Naive thymus-derived CD4-positive, alpha-beta T cell (primary cell): Measurements from ENCODE around the gene PDE4D. TPM values are rescaled to one million over a fixed set of nuclear protein-coding genes. Genes with fewer than 3 reads are reported as not detected.

Source experiments
- ATAC-seq: fragments of 150-1000 bp; cut with Tn5 transposase; 2 replicates; pipeline ENCODE4 v1.10.0; 2021; ENCODE audit warnings: mild to moderate bottlenecking, moderate library complexity
- CTCF ChIA-PET: fragments of 350-600 bp; sonication (Branson Sonifier 250); formaldehyde crosslinking; loops from one replicate; lab custom pipeline; 2021; ENCODE audit warnings: antibody characterized with exemption; lab: Charles Lee
- POLR2A ChIA-PET: fragments of 350-600 bp; sonication (Branson Sonifier 250); formaldehyde crosslinking; loops from one replicate; lab custom pipeline; 2021; ENCODE audit warnings: antibody characterized with exemption, inconsistent platforms; lab: Charles Lee
- DNase-seq, 9 donors: peaks; one replicate each; pipeline versions ENCODE4 v3.0.0 to v3.0.0-alpha.2; 2020 to 2022; ENCODE audit warnings: mixed read lengths in 1 of 9
- H3K27ac ChIP-seq: one replicate; pipeline ENCODE4 v1.7.0; 2013; ENCODE audit warnings: mild to moderate bottlenecking, low read depth, low read length, moderate library complexity
- H3K27me3 ChIP-seq, 2 donors: one replicate each; pipeline ENCODE4 v1.7.0; 2013; ENCODE audit warnings: low read length in 2 of 2, mild to moderate bottlenecking in 2 of 2, moderate library complexity in 2 of 2; ENCODE audit not compliant: control insufficient read depth in 2 of 2, insufficient read depth in 2 of 2
- H3K36me3 ChIP-seq, 3 experiments: 1 replicate in 2 of 3; 2 replicates in 1 of 3; pipeline ENCODE4 v1.7.0; 2013; ENCODE audit warnings: low read length in 3 of 3, mild to moderate bottlenecking in 3 of 3, moderate library complexity in 1 of 3; ENCODE audit not compliant: insufficient read depth in 3 of 3, control insufficient read depth in 2 of 3
- H3K4me1 ChIP-seq, 2 donors: one replicate each; pipeline ENCODE4 v1.7.0; 2013; ENCODE audit warnings: low read length in 2 of 2, mild to moderate bottlenecking in 2 of 2, moderate library complexity in 1 of 2; ENCODE audit not compliant: control insufficient read depth in 2 of 2, insufficient read depth in 2 of 2
- H3K4me3 ChIP-seq: 2 replicates; pipeline ENCODE4 v1.7.0; 2013; ENCODE audit warnings: mild to moderate bottlenecking, low read length
- H3K9me3 ChIP-seq, 3 experiments: 1 replicate in 2 of 3; 2 replicates in 1 of 3; pipeline ENCODE4 v1.7.0; 2013; ENCODE audit warnings: low read length in 3 of 3; ENCODE audit not compliant: control insufficient read depth in 2 of 3
- H3K27ac Mint-ChIP-seq, 9 donors: one replicate each; pipeline ENCODE4 v1.8.0; 2020 to 2022; ENCODE audit warnings: mixed read lengths in 9 of 9, mild to moderate bottlenecking in 8 of 9, moderate library complexity in 5 of 9, inconsistent platforms in 2 of 9
- H3K27me3 Mint-ChIP-seq, 5 donors: one replicate each; pipeline ENCODE4 v1.8.0; 2021 to 2022; ENCODE audit warnings: mixed read lengths in 5 of 5, mild to moderate bottlenecking in 1 of 5
- H3K36me3 Mint-ChIP-seq, 5 donors: one replicate each; pipeline ENCODE4 v1.8.0; 2020 to 2022; ENCODE audit warnings: mixed read lengths in 5 of 5, mild to moderate bottlenecking in 3 of 5, inconsistent platforms in 1 of 5
- H3K4me1 Mint-ChIP-seq, 7 donors: one replicate each; pipeline ENCODE4 v1.8.0; 2020 to 2022; ENCODE audit warnings: mixed read lengths in 7 of 7, mild to moderate bottlenecking in 3 of 7, inconsistent platforms in 1 of 7
- H3K4me3 Mint-ChIP-seq, 10 donors: one replicate each; pipeline ENCODE4 v1.8.0; 2020 to 2022; ENCODE audit warnings: mild to moderate bottlenecking in 10 of 10, mixed read lengths in 10 of 10, moderate library complexity in 6 of 10, inconsistent platforms in 2 of 10
- H3K9me3 Mint-ChIP-seq, 11 donors: one replicate each; pipeline ENCODE4 v1.8.0; 2020 to 2022; ENCODE audit warnings: mixed read lengths in 11 of 11, mild to moderate bottlenecking in 4 of 11, inconsistent platforms in 1 of 11, moderate library complexity in 1 of 11
- intact Hi-C, 2 donors: fragments of 100-400 bp; cut with micrococcal nuclease; formaldehyde crosslinking; loops; one replicate each; pipeline ENCODE4 v1.15.1; 2023
- polyA plus RNA-seq, 2 donors: library from polyadenylated mRNA; unstranded; fragments of 300-500 nt; fragmentation: Illumina TruSeq; gene quantifications; one replicate each; pipeline ENCODE4 v1.2.3, GENCODE V29; 2021
- total RNA-seq, 6 experiments: library from RNA in 5 of 6; stranded (reverse) in 5 of 6; gene quantifications; 1 replicate in 5 of 6; 2 replicates in 1 of 6; pipeline ENCODE4 v1.2.3 and lab custom pipeline; 2021 to 2026

PDE4D gene
- total and polyA plus RNA-seq, 7 experiments from 2014 or later = 4.9 to 102 (median 38.8) TPM

GRCh38 chr5:59648038-59648831 is 245.3 kb downstream of the PDE4D start:
- peaks cover 0 to 10% (median 0%) of the 10 kb centered on the region in 7 donors for H3K4me1 Mint-ChIP-seq
- CTCF ChIA-PET = no interaction called here
- H3K27me3 Mint-ChIP-seq = peaks cover 0 to 4% (median 0%) of the 10 kb centered on the region in 5 donors
- H3K36me3 ChIP-seq = no peaks in the 10 kb centered on the region
- H3K27ac ChIP-seq = no peak overlapping the region
- H3K9me3 ChIP-seq = no peaks in the 10 kb centered on the region
- no peak for ATAC-seq
- no peaks in the 10 kb centered on the region for H3K9me3 Mint-ChIP-seq
- no peak overlapping the region for H3K27ac Mint-ChIP-seq
- DNase-seq = no peak
- POLR2A ChIA-PET = no interaction called here
- no peak overlapping the region for H3K4me3 ChIP-seq
- intact Hi-C loops = no loop called here
- H3K36me3 Mint-ChIP-seq = no peaks in the 10 kb centered on the region
- no peak overlapping the region for H3K4me3 Mint-ChIP-seq
- H3K4me1 ChIP-seq = no peaks in the 10 kb centered on the region
- H3K27me3 ChIP-seq = no peaks in the 10 kb centered on the region

DNA sequence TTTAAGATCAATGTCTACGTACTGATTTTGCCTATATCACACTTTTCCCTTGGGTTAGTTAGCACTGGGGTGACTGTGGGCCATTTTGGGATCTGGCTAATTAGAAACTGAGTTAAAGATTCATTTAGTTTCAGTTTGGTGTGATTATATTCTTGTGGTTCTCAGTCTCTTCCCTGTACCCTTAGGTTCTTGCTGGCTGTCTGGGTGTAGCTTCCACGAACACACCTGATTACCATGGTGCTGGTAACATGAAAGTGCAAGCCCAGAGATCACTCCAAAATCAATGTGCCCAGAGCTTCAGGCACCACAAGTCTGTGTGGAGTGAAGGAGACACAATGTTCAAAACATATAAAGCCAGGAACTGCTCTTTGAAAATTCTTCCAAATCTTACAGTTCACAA is 248.1 kb downstream of the PDE4D start:
- ATAC-seq (no peak), DNase-seq (no peak)
- Histone ChIP-seq H3K4me1 (no peaks in the 10 kb centered on the region), H3K4me3 (no peak overlapping the region), H3K9me3 (no peaks in the 10 kb centered on the region), H3K27me3 (no peaks in the 10 kb centered on the region), H3K36me3 (no peaks in the 10 kb centered on the region), H3K27ac (no peak overlapping the region)
- Mint-ChIP-seq H3K36me3 (no peaks in the 10 kb centered on the region), H3K4me1 (peaks cover 0 to 10% (median 0%) of the 10 kb centered on the region in 7 donors), H3K27me3 (peaks cover 0 to 7% (median 0%) of the 10 kb centered on the region in 5 donors), H3K27ac (no peak overlapping the region), H3K4me3 (peak overlapping the region in 1 of 10 donors; percentile 4), H3K9me3 (no peaks in the 10 kb centered on the region)
- POLR2A ChIA-PET = no interaction called here
- intact Hi-C loops = no loop called here
- CTCF ChIA-PET = no interaction called here

DNA sequence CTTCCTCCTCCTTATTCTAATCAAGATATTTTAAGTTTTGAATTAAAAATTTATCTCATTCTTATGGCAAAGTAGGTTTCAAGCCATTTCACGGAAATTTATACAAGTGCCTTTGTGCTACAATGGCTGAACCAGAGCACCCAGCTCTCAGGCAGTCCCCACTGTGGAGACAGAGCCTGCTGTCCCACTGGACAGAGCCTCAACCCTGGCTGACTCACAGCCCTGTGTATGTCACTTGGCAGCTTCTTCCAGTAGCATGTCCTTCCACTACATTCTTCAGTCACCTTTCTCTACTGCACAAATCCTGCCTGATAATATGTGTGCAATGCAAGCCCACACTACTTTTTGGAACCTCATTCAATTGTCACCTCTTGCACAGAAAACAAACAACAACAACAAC is 253.1 kb downstream of the PDE4D start:
- DNase-seq = no peak
- Histone ChIP-seq H3K27ac (no peak overlapping the region), H3K36me3 (no peaks in the 10 kb centered on the region), H3K4me3 (no peak overlapping the region), H3K4me1 (no peaks in the 10 kb centered on the region), H3K27me3 (no peaks in the 10 kb centered on the region), H3K9me3 (no peaks in the 10 kb centered on the region)
- H3K27me3 Mint-ChIP-seq = peaks cover 0 to 24% (median 0%) of the 10 kb centered on the region in 5 donors
- ChIA-PET CTCF (no interaction called here), POLR2A (interaction anchor here (0.6 kb wide), 1 partner anchor 276 kb away, joined by 3 read pairs; no protein-coding TSS in a partner anchor)
- peaks cover 0 to 7% (median 0%) of the 10 kb centered on the region in 7 donors for H3K4me1 Mint-ChIP-seq
- peaks cover 0 to under 1% (median 0%) of the 10 kb centered on the region in 11 donors for H3K9me3 Mint-ChIP-seq
- H3K36me3 Mint-ChIP-seq = no peaks in the 10 kb centered on the region
- no peak overlapping the region for H3K27ac Mint-ChIP-seq
- no peak overlapping the region for H3K4me3 Mint-ChIP-seq
- intact Hi-C loops = no loop called here
- ATAC-seq = no peak

DNA sequence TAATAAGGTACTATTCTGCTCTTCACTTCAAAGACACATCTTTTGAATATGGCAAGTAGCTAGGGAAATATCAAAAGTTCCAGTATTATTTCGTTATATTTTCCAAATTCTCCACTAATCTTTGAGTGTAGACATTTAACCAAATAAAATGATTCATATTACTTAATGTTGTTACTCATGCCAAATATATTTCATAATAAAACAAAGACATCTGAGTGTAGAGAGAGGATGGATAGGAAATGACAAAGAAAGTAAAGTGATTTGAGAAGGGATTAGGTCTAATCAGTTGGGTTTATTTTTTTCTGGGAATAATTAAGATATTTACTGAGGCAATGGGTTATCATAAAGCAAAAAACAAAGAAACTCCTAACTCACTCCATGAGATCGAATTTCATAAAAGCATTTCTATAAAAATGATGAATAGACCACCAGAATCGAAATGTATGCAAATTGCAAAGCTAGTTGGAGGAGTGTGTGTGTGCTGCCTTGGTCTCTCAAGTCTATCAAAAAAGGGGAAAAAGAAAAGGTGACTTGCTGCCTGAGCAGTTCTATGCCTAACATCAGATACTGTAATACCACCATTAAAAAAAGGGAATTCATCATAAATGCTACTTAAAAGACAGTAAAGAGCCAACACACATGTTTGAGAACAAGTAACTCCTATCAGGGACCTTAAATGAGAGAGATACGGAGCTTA is 255.5 kb downstream of the PDE4D start:
- intact Hi-C loops = no loop called here
- H3K4me3 ChIP-seq = no peak overlapping the region
- no peak for ATAC-seq
- Mint-ChIP-seq H3K27ac (no peak overlapping the region), H3K4me3 (no peak overlapping the region), H3K9me3 (peaks cover 0 to 19% (median 7%) of the 10 kb centered on the region in 11 donors), H3K27me3 (peaks cover 0 to 28% (median 3%) of the 10 kb centered on the region in 5 donors), H3K36me3 (no peaks in the 10 kb centered on the region), H3K4me1 (peaks cover 0 to 1% (median 0%) of the 10 kb centered on the region in 7 donors)
- POLR2A ChIA-PET = no interaction called here
- no peak for DNase-seq
- no peaks in the 10 kb centered on the region for H3K4me1 ChIP-seq
- H3K27me3 ChIP-seq = no peaks in the 10 kb centered on the region
- no peak overlapping the region for H3K27ac ChIP-seq
- H3K36me3 ChIP-seq = no peaks in the 10 kb centered on the region
- no peaks in the 10 kb centered on the region for H3K9me3 ChIP-seq
- CTCF ChIA-PET = no interaction called here

GRCh38 chr5:59629561-59629960 is 264.0 kb downstream of the PDE4D start:
- Histone ChIP-seq H3K27ac (no peak overlapping the region), H3K4me1 (no peaks in the 10 kb centered on the region), H3K4me3 (no peak overlapping the region), H3K9me3 (no peaks in the 10 kb centered on the region), H3K36me3 (no peaks in the 10 kb centered on the region), H3K27me3 (no peaks in the 10 kb centered on the region)
- no peak for ATAC-seq
- no peak overlapping the region for H3K27ac Mint-ChIP-seq
- peaks cover 4 to 9% (median 6%) of the 10 kb centered on the region in 5 donors for H3K27me3 Mint-ChIP-seq
- H3K9me3 Mint-ChIP-seq = peaks cover 3 to 20% (median 7%) of the 10 kb centered on the region in 11 donors
- intact Hi-C loops = no loop called here
- ChIA-PET CTCF (no interaction called here), POLR2A (no interaction called here)
- no peak for DNase-seq
- no peaks in the 10 kb centered on the region for H3K4me1 Mint-ChIP-seq
- peaks cover 0 to 5% (median 0%) of the 10 kb centered on the region in 5 donors for H3K36me3 Mint-ChIP-seq
- H3K4me3 Mint-ChIP-seq = no peak overlapping the region

DNA sequence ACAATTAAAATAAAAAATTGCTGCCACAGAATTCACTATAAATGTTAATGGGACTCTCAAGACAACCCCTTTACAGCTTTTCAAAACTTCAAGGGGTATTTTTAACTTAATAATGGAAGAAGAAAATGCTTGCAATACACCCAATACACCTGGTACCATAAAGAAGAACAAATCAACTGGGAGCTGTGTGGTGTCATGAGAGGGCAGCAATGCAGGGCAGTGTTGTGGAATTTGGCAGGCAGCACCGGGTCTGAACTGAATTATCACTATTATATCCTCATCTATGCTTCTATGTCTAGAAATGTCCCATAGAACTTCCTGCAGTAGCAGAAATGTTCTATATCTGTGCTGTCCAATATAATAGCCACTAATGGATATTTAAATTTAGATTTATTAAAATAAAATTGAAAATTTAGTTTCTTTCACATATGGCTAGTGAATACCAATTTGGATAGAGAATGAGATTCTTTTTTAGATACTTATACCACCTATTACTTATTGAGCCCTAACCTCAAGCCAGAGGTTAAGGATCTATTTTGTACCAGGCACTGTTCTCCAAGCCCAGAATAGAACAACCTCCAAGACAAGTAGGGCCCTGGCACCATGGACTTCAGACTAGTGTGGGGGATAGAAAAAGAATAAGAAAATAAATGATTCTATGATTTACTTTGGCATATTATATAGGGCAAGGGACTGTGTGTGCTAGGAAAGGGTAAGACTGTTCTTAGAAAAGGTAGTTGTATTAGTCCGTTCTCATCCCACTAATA is 265.3 kb downstream of the PDE4D start:
- ChIA-PET CTCF (no interaction called here), POLR2A (no interaction called here)
- no peaks in the 10 kb centered on the region for H3K27me3 ChIP-seq
- H3K27ac Mint-ChIP-seq = no peak overlapping the region
- H3K36me3 ChIP-seq = no peaks in the 10 kb centered on the region
- DNase-seq = no peak
- H3K9me3 Mint-ChIP-seq = peaks cover 0 to 11% (median 5%) of the 10 kb centered on the region in 11 donors
- no peak overlapping the region for H3K4me3 ChIP-seq
- H3K4me1 Mint-ChIP-seq = no peaks in the 10 kb centered on the region
- no peak overlapping the region for H3K27ac ChIP-seq
- H3K27me3 Mint-ChIP-seq = peaks cover 4 to 9% (median 6%) of the 10 kb centered on the region in 5 donors
- intact Hi-C loops = no loop called here
- no peak overlapping the region for H3K4me3 Mint-ChIP-seq
- no peak for ATAC-seq
- H3K36me3 Mint-ChIP-seq = peaks cover 0 to 5% (median 0%) of the 10 kb centered on the region in 5 donors
- H3K9me3 ChIP-seq = no peaks in the 10 kb centered on the region
- H3K4me1 ChIP-seq = no peaks in the 10 kb centered on the region
